ENCODE measurements around the gene MEGF11. TPM values are rescaled to one million over a fixed set of nuclear protein-coding genes. Genes with fewer than 3 reads are reported as not detected.

MEGF11 gene
- polyA plus RNA-seq, 3 donors, result not detected

GRCh38 chr15:66092053-66093016 lies 161.2 kb downstream of the MEGF11 start:
- no peak overlapping the region for H3K27ac ChIP-seq (ENCODE audit: low read depth in 1 of 2, low read length in 2 of 2)
- no peaks in the 10 kb centered on the region for H3K9me3 ChIP-seq (replicated peaks in 1 of 2; ENCODE audit: control insufficient read depth in 1 of 2, insufficient read depth in 1 of 2, low read length in 2 of 2)
- intact Hi-C loops (cut with micrococcal nuclease), result no loop called here
- H3K4me3 ChIP-seq (replicated peaks in 1 of 3; ENCODE audit: low read depth in 2 of 3, low read length in 3 of 3), result no peak overlapping the region
- Mint-ChIP-seq H3K4me3 (no peak overlapping the region), H3K27ac (no peak overlapping the region), H3K36me3 (no peaks in the 10 kb centered on the region), H3K27me3 (ENCODE audit: low read depth in 3 of 3) (peaks cover 9 to 20% (median 10%) of the 10 kb centered on the region in 3 donors), H3K9me3 (no peaks in the 10 kb centered on the region), H3K4me1 (no peaks in the 10 kb centered on the region)
- no peak for TF ChIP-seq CTCF (IDR thresholded peaks at IDR 0.05)
- WGBS (ENCODE audit: insufficient coverage), result 84% methylated on average over 5 of the region's 7 CpGs
- H4K20me1 ChIP-seq (ENCODE audit: insufficient read depth, low read length), result no peaks in the 10 kb centered on the region
- no peaks in the 10 kb centered on the region for H3K27me3 ChIP-seq (ENCODE audit: control insufficient read depth in 2 of 2, insufficient read depth in 2 of 2, low read length in 2 of 2)
- no peak overlapping the region for H3K4me2 ChIP-seq (replicated peaks; ENCODE audit: extremely low read depth, low read length, poor library complexity, severe bottlenecking)
- H3K4me1 ChIP-seq (ENCODE audit: control insufficient read depth in 1 of 2, insufficient read depth in 2 of 2, low read length in 2 of 2), result no peaks in the 10 kb centered on the region
- H2AFZ ChIP-seq (ENCODE audit: insufficient read depth, low read depth, low read length, poor library complexity, severe bottlenecking), result no peak overlapping the region
- H3K9ac ChIP-seq (ENCODE audit: insufficient read depth, low read length, poor library complexity, severe bottlenecking), result no peak overlapping the region
- no peaks in the 10 kb centered on the region for H3K79me2 ChIP-seq (ENCODE audit: insufficient read depth, low read length)
- H3K36me3 ChIP-seq (replicated peaks in 1 of 2; ENCODE audit: control insufficient read depth in 1 of 2, insufficient read depth in 2 of 2, low read length in 2 of 2), result no peaks in the 10 kb centered on the region
- no peak for DNase-seq

GRCh38 chr15:66089509-66089908 lies 164.0 kb downstream of the MEGF11 start:
- no peaks in the 10 kb centered on the region for H3K36me3 Mint-ChIP-seq
- no peaks in the 10 kb centered on the region for H3K36me3 ChIP-seq (replicated peaks in 1 of 2; ENCODE audit: control insufficient read depth in 1 of 2, insufficient read depth in 2 of 2, low read length in 2 of 2)
- H4K20me1 ChIP-seq (ENCODE audit: insufficient read depth, low read length), result no peaks in the 10 kb centered on the region
- H3K27me3 ChIP-seq (ENCODE audit: control insufficient read depth in 2 of 2, insufficient read depth in 2 of 2, low read length in 2 of 2), result no peaks in the 10 kb centered on the region
- no peak for TF ChIP-seq CTCF (IDR thresholded peaks at IDR 0.05)
- intact Hi-C loops (cut with micrococcal nuclease), result no loop called here
- no peak overlapping the region for H3K9ac ChIP-seq (ENCODE audit: insufficient read depth, low read length, poor library complexity, severe bottlenecking)
- H3K4me3 Mint-ChIP-seq, result no peak overlapping the region
- no peak overlapping the region for H3K27ac ChIP-seq (ENCODE audit: low read depth in 1 of 2, low read length in 2 of 2)
- no peaks in the 10 kb centered on the region for H3K79me2 ChIP-seq (ENCODE audit: insufficient read depth, low read length)
- H3K4me1 ChIP-seq (ENCODE audit: control insufficient read depth in 1 of 2, insufficient read depth in 2 of 2, low read length in 2 of 2), result no peaks in the 10 kb centered on the region
- peaks cover 10 to 27% (median 16%) of the 10 kb centered on the region in 3 donors for H3K27me3 Mint-ChIP-seq (ENCODE audit: low read depth in 3 of 3)
- peaks cover 0 to 1% (median 0%) of the 10 kb centered on the region in 7 donors for H3K9me3 Mint-ChIP-seq
- H3K4me2 ChIP-seq (replicated peaks; ENCODE audit: extremely low read depth, low read length, poor library complexity, severe bottlenecking), result no peak overlapping the region
- H3K4me1 Mint-ChIP-seq, result no peaks in the 10 kb centered on the region
- no CpG with 5 or more reads among the region's 5 CpGs for WGBS (ENCODE audit: insufficient coverage)
- no peak overlapping the region for H2AFZ ChIP-seq (ENCODE audit: insufficient read depth, low read depth, low read length, poor library complexity, severe bottlenecking)
- no peaks in the 10 kb centered on the region for H3K9me3 ChIP-seq (replicated peaks in 1 of 2; ENCODE audit: control insufficient read depth in 1 of 2, insufficient read depth in 1 of 2, low read length in 2 of 2)
- no peak overlapping the region for H3K27ac Mint-ChIP-seq
- H3K4me3 ChIP-seq (replicated peaks in 1 of 3; ENCODE audit: low read depth in 2 of 3, low read length in 3 of 3), result no peak overlapping the region
- no peak for DNase-seq
